SK-N-SH (cell line): ENCODE measurements around the gene AIPL1.

Experiments
- CTCF ChIP-seq: fragments of 200-600 bp; sonication (generic); IDR thresholded peaks from 2 replicates; pipeline ENCODE4 v1.6.1; 2017; ENCODE audit warnings: antibody characterized with exemption, mild to moderate bottlenecking, moderate library complexity
- FOXM1 ChIP-seq: IDR thresholded peaks from 2 replicates; pipeline ENCODE4 v1.4.0; 2012; ENCODE audit warnings: low read depth, mild to moderate bottlenecking
- JUND ChIP-seq: IDR thresholded peaks from 2 replicates; pipeline ENCODE4 v1.4.0; 2012
- POLR2AphosphoS5 ChIP-seq: IDR thresholded peaks from 2 replicates; pipeline ENCODE4 v1.6.1; 2012; ENCODE audit warnings: low read depth, low read length
- REST ChIP-seq: IDR thresholded peaks from 2 replicates; pipeline ENCODE4 v1.6.1; 2012; ENCODE audit warnings: mild to moderate bottlenecking, low read depth, low read length, moderate library complexity
- RXRA ChIP-seq: IDR thresholded peaks from 2 replicates; pipeline ENCODE4 v1.4.0; 2012; ENCODE audit warnings: low read depth, mild to moderate bottlenecking, borderline replicate concordance
- TAF1 ChIP-seq: IDR thresholded peaks from 2 replicates; pipeline ENCODE4 v1.6.1; 2012; ENCODE audit warnings: low read depth, mild to moderate bottlenecking, low read length, moderate library complexity, borderline replicate concordance

DNA sequence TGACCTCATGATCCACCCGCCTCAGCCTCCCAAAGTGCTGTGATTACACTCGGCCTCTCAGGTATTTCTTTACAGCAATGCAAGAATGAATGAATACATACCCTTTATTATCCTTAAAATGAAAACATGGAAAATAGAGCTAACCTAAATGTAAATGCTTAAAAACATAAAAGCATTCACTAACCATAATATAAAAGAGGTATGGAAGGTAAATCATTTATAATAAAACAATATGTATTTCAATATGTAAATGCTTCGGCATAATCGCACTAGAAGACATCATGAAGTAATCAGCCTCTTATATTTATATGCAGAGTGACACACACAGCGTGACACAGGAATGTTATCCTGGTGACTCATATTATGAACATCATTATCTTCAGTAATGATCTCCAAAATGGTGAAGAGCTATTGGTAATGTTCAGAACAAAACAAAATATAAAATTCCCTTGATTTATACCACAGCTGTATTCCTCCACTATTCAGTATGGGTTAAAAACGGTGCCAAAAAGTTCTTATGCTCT is 53.9 kb downstream of the AIPL1 start:
- TF ChIP-seq CTCF = no peak
- peak; percentile 12; the same call in 1 of the 2 replicates for TF ChIP-seq JUND
- TF ChIP-seq FOXM1 = no peak
- TF ChIP-seq POLR2AphosphoS5 = no peak
- no peak for TF ChIP-seq REST
- TF ChIP-seq RXRA = no peak
- no peak for TF ChIP-seq TAF1
